RWPE1 (cell line): Measurements from ENCODE around the gene INTS2.

Experiments
- CTCF ChIA-PET: fragments of 350-600 bp; sonication (Branson Sonifier 250); formaldehyde crosslinking; extraction: SDS; loops from one replicate; lab custom pipeline; 2021; lab: Yijun Ruan, JAX
- POLR2A ChIA-PET: fragments of 400-600 bp; formaldehyde crosslinking; extraction: SDS; loops from one replicate; lab custom pipeline; 2020; ENCODE audit warnings: antibody characterized with exemption; ENCODE audit not compliant: low non-redundant PET; lab: Yijun Ruan, JAX
- DNase-seq: peaks from one replicate; pipeline ENCODE4 v3.0.0; 2012; ENCODE audit warnings: low spot score
- H3K27ac ChIP-seq: fragments of 450-650 bp; 2 replicates; pipeline ENCODE4 v1.5.1; 2017
- CTCF ChIP-seq: fragments of 450-650 bp; conservative IDR thresholded peaks from 2 replicates; pipeline ENCODE4 v1.5.1; 2017; ENCODE audit warnings: low read depth, mild to moderate bottlenecking

Gene INTS2

GRCh38 chr17:61836266-61837174, 91.3 kb downstream of the INTS2 start:
- no peak for DNase-seq
- ChIA-PET POLR2A (no interaction called here), CTCF (interaction anchor here (0.5 to 1.5 kb wide), 13 partner anchors 9 to 1114 kb away, joined by 3 to 7 read pairs (median 3); partner anchors contain the start of gene BRIP1)
- H3K27ac ChIP-seq: no peak overlapping the region
- TF ChIP-seq CTCF: no peak

DNA sequence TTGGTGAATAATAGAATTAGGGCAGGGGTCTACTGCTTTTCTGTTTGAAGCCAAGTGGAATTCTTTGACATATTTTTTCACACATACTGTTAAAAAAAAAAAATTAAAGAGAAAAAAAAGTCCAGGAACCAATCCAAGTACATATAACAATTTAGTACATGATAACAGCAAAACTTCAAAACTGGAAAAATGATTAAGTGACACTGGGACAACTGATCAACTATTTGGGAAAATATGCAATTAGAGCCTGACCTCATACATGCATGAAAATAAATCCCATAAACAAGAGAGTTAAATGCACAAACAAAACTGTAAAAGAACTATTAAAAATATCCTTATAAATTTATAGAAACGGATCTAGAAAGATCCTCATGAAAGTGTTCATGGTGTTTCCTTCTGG, 92.2 kb downstream of the INTS2 start:
- no peak for TF ChIP-seq CTCF
- ChIA-PET CTCF (interaction anchor here (1.5 kb wide), 1 partner anchor 423 kb away, joined by 4 read pairs; no protein-coding TSS in a partner anchor), POLR2A (no interaction called here)
- no peak for DNase-seq
- H3K27ac ChIP-seq: no peak overlapping the region

DNA sequence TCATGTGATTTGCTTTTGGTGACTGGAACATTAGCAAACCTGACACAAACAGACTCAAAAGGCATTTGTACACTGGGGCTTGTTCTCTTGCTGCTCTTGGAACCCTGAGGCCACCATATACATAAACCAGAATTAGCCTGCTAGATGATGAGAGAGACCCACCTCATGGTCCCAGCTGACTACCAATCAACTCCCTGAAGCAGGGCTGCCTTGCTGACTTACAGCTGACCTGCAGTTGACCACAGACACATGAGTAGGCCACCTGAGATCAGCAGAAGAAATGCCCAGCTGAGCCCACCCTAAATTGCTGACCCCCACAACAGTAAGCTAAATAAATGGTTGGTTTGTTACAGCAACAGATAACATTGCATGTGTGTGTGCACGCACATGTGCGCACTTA, 93.2 kb downstream of the INTS2 start:
- CTCF ChIA-PET: interaction anchor here (1.5 kb wide), 1 partner anchor 20 kb away, joined by 3 read pairs; no protein-coding TSS in a partner anchor
- no peak overlapping the region for H3K27ac ChIP-seq
- POLR2A ChIA-PET: no interaction called here

GRCh38 chr17:61833536-61834193, 94.1 kb downstream of the INTS2 start:
- peak; percentile 76 for DNase-seq
- ChIA-PET POLR2A (no interaction called here), CTCF (interaction anchor here (1.5 kb wide), 1 partner anchor 19 kb away, joined by 3 read pairs; no protein-coding TSS in a partner anchor)
- peak overlapping the region; percentile 57 for H3K27ac ChIP-seq
- no peak for TF ChIP-seq CTCF

More for the DNA sequence above, 93.2 kb downstream of the INTS2 start:
- no peak for TF ChIP-seq CTCF
- DNase-seq: no peak

- CTCF ChIA-PET: interaction anchor here (0.5 kb wide), 1 partner anchor 14 kb away, joined by 3 read pairs; no protein-coding TSS in a partner anchor
- no peak overlapping the region for H3K27ac ChIP-seq
- TF ChIP-seq CTCF: no peak
- POLR2A ChIA-PET: no interaction called here
- no peak for DNase-seq
These were observed 95.3 kb downstream of the INTS2 start for GRCh38 chr17:61832463-61832862.

DNA sequence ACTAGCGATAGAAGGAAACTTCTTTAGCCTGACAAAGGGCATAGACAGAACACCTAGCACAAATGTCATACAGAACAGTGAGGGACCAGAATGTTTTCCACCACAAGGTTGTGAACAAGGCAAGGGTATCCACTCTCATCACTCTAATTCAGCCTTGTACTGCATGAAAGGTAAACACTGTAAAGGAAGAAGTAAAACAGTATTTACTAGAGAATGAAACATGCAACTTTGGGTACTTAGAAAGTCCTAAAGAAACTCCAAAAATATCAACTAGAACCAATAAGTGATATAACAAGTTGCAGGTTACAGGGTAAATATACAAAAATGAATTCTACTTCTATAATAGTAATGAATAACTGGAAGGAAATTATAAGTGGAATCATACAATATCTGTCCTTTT, 96.7 kb downstream of the INTS2 start:
- ChIA-PET POLR2A (no interaction called here), CTCF (no interaction called here)
- TF ChIP-seq CTCF: no peak
- H3K27ac ChIP-seq: no peak overlapping the region
- no peak for DNase-seq
